HepG2 (cell line): ENCODE data around the gene FCRL2. TPM values are rescaled to one million over a fixed set of nuclear protein-coding genes. Genes with fewer than 3 reads are reported as not detected.

Experiments used
- ATAC-seq: fragments of 200-7000 bp; cut with Tn5 transposase; 3 replicates; pipeline ENCODE4 v1.9.1; 2020; ENCODE audit warnings: mild to moderate bottlenecking, moderate library complexity
- BruUV-seq: library from RNA; stranded (reverse); fragments of 400-500 nt; replicated peaks from 2 replicates; lab custom pipeline; 2021; lab: Mats Ljungman, UMichigan
- CTCF ChIA-PET: fragments of 300-600 bp; formaldehyde crosslinking; extraction: SDS; loops from one replicate; lab custom pipeline; 2021; ENCODE audit warnings: low total read pairs, inconsistent platforms, low intra/inter-chr PET ratio; lab: Yijun Ruan, JAX
- POLR2A ChIA-PET: fragments of 350-600 bp; sonication (Branson Sonifier 250); formaldehyde crosslinking; loops from one replicate; lab custom pipeline; 2020; ENCODE audit warnings: antibody characterized with exemption, inconsistent platforms; lab: Yijun Ruan, JAX
- DNase-seq: peaks from one replicate; pipeline ENCODE4 v3.0.0-alpha.2; 2015; ENCODE audit warnings: low spot score
- FAIRE-seq: peaks from 3 replicates; lab custom pipeline; 2011; peaks lifted over from hg19 to GRCh38; lab: Jason Lieb, UNC
- H2AFZ ChIP-seq: one replicate; pipeline ENCODE4 v1.6.1; 2011; ENCODE audit warnings: low read length, inconsistent platforms
- H3K27ac ChIP-seq: fragments of 300-600 bp; 3 replicates; pipeline ENCODE4 v1.8.0; 2011; ENCODE audit warnings: mixed run types, mild to moderate bottlenecking, mixed read lengths, low read length, inconsistent platforms; ENCODE audit not compliant: insufficient read depth; ENCODE audit errors: extremely low read length
- H3K27me3 ChIP-seq, 2 experiments: fragments of 200-600 bp in 1 of 2; 2 replicates in 1 of 2; 3 replicates in 1 of 2; pipeline versions ENCODE4 v1.6.0 to v1.8.0; 2011; ENCODE audit warnings: low read length in 2 of 2, mild to moderate bottlenecking in 2 of 2, moderate library complexity in 2 of 2, inconsistent platforms in 1 of 2; ENCODE audit not compliant: insufficient read depth in 2 of 2, control insufficient read depth in 1 of 2
- H3K36me3 ChIP-seq, 2 experiments: fragments of 200-600 bp in 1 of 2; replicated peaks in 1 of 2; 2 replicates in 1 of 2; 3 replicates in 1 of 2; pipeline versions ENCODE4 v1.5.1 to v1.8.0; 2011; ENCODE audit warnings: low read length in 2 of 2, inconsistent platforms in 1 of 2; ENCODE audit not compliant: insufficient read depth in 2 of 2, control insufficient read depth in 1 of 2
- H3K4me1 ChIP-seq: 2 replicates; pipeline ENCODE4 v1.5.1; 2012; ENCODE audit warnings: low read length, inconsistent platforms; ENCODE audit not compliant: insufficient read depth
- H3K4me2 ChIP-seq: 2 replicates; pipeline ENCODE4 v1.6.0; 2011; ENCODE audit warnings: low read depth, low read length, inconsistent platforms
- H3K4me3 ChIP-seq, 3 experiments: fragments of 200-600 bp in 1 of 3; sonication (generic), shearing (Covaris generic) in 1 of 3; replicated peaks in 1 of 3; 2 replicates each; pipeline ENCODE4 v1.5.1; 2011 to 2016; ENCODE audit warnings: low read length in 3 of 3, inconsistent platforms in 2 of 3, low read depth in 2 of 3, mild to moderate bottlenecking in 2 of 3, control low read depth in 1 of 3, mixed read lengths in 1 of 3; ENCODE audit not compliant: insufficient read depth in 1 of 3
- H3K79me2 ChIP-seq: one replicate; pipeline ENCODE4 v1.6.1; 2011; ENCODE audit warnings: low read length, inconsistent platforms; ENCODE audit not compliant: insufficient read depth
- H3K9ac ChIP-seq: 2 replicates; pipeline ENCODE4 v1.6.0; 2011; ENCODE audit warnings: mild to moderate bottlenecking, low read depth, low read length, inconsistent platforms; ENCODE audit not compliant: insufficient read depth
- H3K9me3 ChIP-seq: 2 replicates; pipeline ENCODE4 v1.5.1; 2012; ENCODE audit warnings: mild to moderate bottlenecking, low read length
- H4K20me1 ChIP-seq: 2 replicates; pipeline ENCODE4 v1.6.0; 2011; ENCODE audit warnings: inconsistent platforms, mild to moderate bottlenecking, low read length, moderate library complexity; ENCODE audit not compliant: insufficient read depth
- ARID5B ChIP-seq: IDR thresholded peaks from 2 replicates; pipeline ENCODE4 v1.4.0; 2020; ENCODE audit warnings: mild to moderate bottlenecking, missing genetic modification reagents
- CBX2 ChIP-seq, 2 experiments: fragments of 200-600 bp in 1 of 2; sonication (generic); formaldehyde crosslinking in 1 of 2; IDR thresholded peaks; 2 replicates each; pipeline versions ENCODE4 v1.7.0 to v1.8.1; 2018 to 2022; ENCODE audit warnings: low read depth in 2 of 2, low read length in 1 of 2, mild to moderate bottlenecking in 1 of 2, missing genetic modification reagents in 1 of 2
- NR0B2 ChIP-seq: sonication (generic); formaldehyde crosslinking; IDR thresholded peaks from 2 replicates; pipeline ENCODE4 v1.4.0; 2020; ENCODE audit warnings: mild to moderate bottlenecking, missing genetic modification reagents
- POLR2G ChIP-seq: fragments of 200-400 bp; formaldehyde crosslinking; IDR thresholded peaks from 2 replicates; pipeline ENCODE4 v1.6.1; 2018; ENCODE audit warnings: mild to moderate bottlenecking, low read depth, low read length, moderate library complexity
- RCOR2 ChIP-seq: IDR thresholded peaks from 2 replicates; pipeline ENCODE4 v1.6.1; 2016; ENCODE audit warnings: missing biosample characterization, missing genetic modification reagents
- SATB2 ChIP-seq: sonication (generic); formaldehyde crosslinking; IDR thresholded peaks from 2 replicates; pipeline ENCODE4 v1.5.0; 2020; ENCODE audit warnings: missing genetic modification reagents
- TCF12 ChIP-seq, 2 experiments: fragments of 450-650 bp in 1 of 2; sonication (generic) in 1 of 2; formaldehyde crosslinking in 1 of 2; IDR thresholded peaks; 2 replicates each; pipeline versions ENCODE4 v1.6.1 to v1.8.0; 2017 to 2022; ENCODE audit warnings: antibody characterized with exemption in 1 of 2, mild to moderate bottlenecking in 1 of 2, missing genetic modification reagents in 1 of 2, moderate library complexity in 1 of 2
- ZBTB3 ChIP-seq: sonication (generic); formaldehyde crosslinking; IDR thresholded peaks from 2 replicates; pipeline ENCODE4 v1.4.0; 2020; ENCODE audit warnings: low read depth, mild to moderate bottlenecking, moderate library complexity, missing genetic modification reagents, borderline replicate concordance
- ZNF143 ChIP-seq: sonication (generic); formaldehyde crosslinking; IDR thresholded peaks from 2 replicates; pipeline ENCODE4 v1.4.0; 2020; ENCODE audit warnings: missing genetic modification reagents
- ZNF17 ChIP-seq: sonication (generic); formaldehyde crosslinking; IDR thresholded peaks from 2 replicates; pipeline ENCODE4 v1.5.0; 2020; ENCODE audit warnings: mild to moderate bottlenecking, missing genetic modification reagents
- ZNF652 ChIP-seq: IDR thresholded peaks from 2 replicates; pipeline ENCODE4 v1.6.1; 2016; ENCODE audit warnings: low read depth, borderline replicate concordance
- ZNF816 ChIP-seq: sonication (generic); formaldehyde crosslinking; IDR thresholded peaks from 2 replicates; pipeline ENCODE4 v1.8.0; 2022; ENCODE audit warnings: missing genetic modification reagents, mild to moderate bottlenecking, borderline replicate concordance
- WGBS: methylation state at CpG from one replicate; pipeline ENCODE4 v1.1.6; 2017; ENCODE audit warnings: low lambda C conversion rate; 5-methylcytosine and 5-hydroxymethylcytosine counted together
- in situ Hi-C: cut with HindIII; loops from 2 replicates; pipeline ENCODE4 v1.10.0; 2017; ENCODE audit warnings: low pct_unique_long_range_greater_than_20kb; ENCODE audit not compliant: extremely low pct_ligation_motif_present
- intact Hi-C: fragments of 100-400 bp; cut with micrococcal nuclease; formaldehyde crosslinking; loops from one replicate; pipeline ENCODE4 v1.10.0; 2022; ENCODE audit not compliant: unreplicated experiment
- polyA plus RNA-seq, 8 experiments: library from polyadenylated mRNA; depleted of rRNA in 3 of 8; stranded (reverse) in 7 of 8; unstranded in 1 of 8; fragments of >200 nt; fragmentation: Illumina TruSeq in 4 of 8; extraction: Trizol in 4 of 8; gene quantifications; 2 replicates each; pipeline versions ENCODE4 v1.2.1 to v1.2.3, GENCODE V29; 2011 to 2016; ENCODE audit warnings: low read depth in 4 of 8, missing spikeins in 1 of 8, mixed read lengths in 1 of 8; ENCODE audit not compliant: insufficient read depth in 1 of 8
- total RNA-seq, 5 experiments: library from RNA; depleted of rRNA; stranded (reverse); fragments of >200 nt; fragmentation: Illumina TruSeq; extraction: Trizol; gene quantifications; 2 replicates each; pipeline ENCODE4 v1.2.3, GENCODE V29; 2016; ENCODE audit warnings: low read depth in 1 of 5
- TF ChIP-seq, protein P1 (sequence below): sonication (generic); formaldehyde crosslinking; conservative IDR thresholded peaks from 2 replicates; pipeline ENCODE4 v1.8.0; 2022; ENCODE audit warnings: low read depth, missing genetic modification reagents
- TF ChIP-seq, protein P2 (sequence below): sonication (generic); formaldehyde crosslinking; IDR thresholded peaks from 2 replicates; pipeline ENCODE4 v1.9.0; 2021; ENCODE audit warnings: missing genetic modification reagents, borderline replicate concordance

Gene FCRL2
- total and polyA plus RNA-seq, 2 of the 13 experiments (the other 11 are each of a cell fraction or from before 2014, with no cell fraction given), result not detected

DNA sequence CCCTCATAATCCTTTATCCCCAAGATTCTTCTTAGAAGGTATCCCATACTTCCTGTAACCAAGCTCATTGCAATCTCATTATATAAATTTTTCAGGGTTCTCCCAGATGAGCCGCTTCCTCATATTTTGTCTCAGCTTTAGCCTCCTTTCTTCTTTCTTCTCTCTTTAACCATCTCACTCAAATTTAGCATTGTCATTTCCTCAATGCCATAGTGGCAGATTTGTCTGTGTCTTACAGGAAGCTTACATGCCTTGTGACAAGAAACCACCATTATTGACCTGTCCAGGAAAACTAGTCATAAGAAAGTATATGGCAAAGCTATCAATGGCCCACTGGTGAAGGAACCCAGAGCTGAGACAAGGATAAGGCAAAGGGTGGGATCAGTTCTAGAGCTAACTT, 6.0 kb upstream of the FCRL2 start:
- H2AFZ ChIP-seq, result no peak overlapping the region
- no peak overlapping the region for H3K4me3 ChIP-seq
- intact Hi-C loops (no loop called here), in situ Hi-C loops (no loop called here)
- H3K4me1 ChIP-seq, result no peaks in the 10 kb centered on the region
- no peaks in the 10 kb centered on the region for H3K36me3 ChIP-seq
- FAIRE-seq (no peak), ATAC-seq (no peak), DNase-seq (no peak)
- ChIA-PET CTCF (no interaction called here), POLR2A (no interaction called here)
- no peaks in the 10 kb centered on the region; the same call in 1 of the 2 replicates for H3K9me3 ChIP-seq
- H3K4me2 ChIP-seq, result no peak overlapping the region
- WGBS, result 3% methylated on average over 1 of the region's 1 CpG
- no peaks in the 10 kb centered on the region for H4K20me1 ChIP-seq
- BruUV-seq, result no TSS peak
- H3K27me3 ChIP-seq, result no peaks in the 10 kb centered on the region
- no peak overlapping the region for H3K9ac ChIP-seq
- H3K27ac ChIP-seq, result no peak overlapping the region
- H3K79me2 ChIP-seq, result no peaks in the 10 kb centered on the region
- TF ChIP-seq, protein P1, sequence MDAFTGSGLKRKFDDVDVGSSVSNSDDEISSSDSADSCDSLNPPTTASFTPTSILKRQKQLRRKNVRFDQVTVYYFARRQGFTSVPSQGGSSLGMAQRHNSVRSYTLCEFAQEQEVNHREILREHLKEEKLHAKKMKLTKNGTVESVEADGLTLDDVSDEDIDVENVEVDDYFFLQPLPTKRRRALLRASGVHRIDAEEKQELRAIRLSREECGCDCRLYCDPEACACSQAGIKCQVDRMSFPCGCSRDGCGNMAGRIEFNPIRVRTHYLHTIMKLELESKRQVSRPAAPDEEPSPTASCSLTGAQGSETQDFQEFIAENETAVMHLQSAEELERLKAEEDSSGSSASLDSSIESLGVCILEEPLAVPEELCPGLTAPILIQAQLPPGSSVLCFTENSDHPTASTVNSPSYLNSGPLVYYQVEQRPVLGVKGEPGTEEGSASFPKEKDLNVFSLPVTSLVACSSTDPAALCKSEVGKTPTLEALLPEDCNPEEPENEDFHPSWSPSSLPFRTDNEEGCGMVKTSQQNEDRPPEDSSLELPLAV, result no peak
- no peak for TF ChIP-seq ARID5B
- TF ChIP-seq ZNF816 (CRISPR knock-in tag), result no peak
- TF ChIP-seq RCOR2 (CRISPR knock-in tag), result no peak
- TF ChIP-seq ZBTB3 (CRISPR knock-in tag), result no peak
- no peak for TF ChIP-seq ZNF143 (CRISPR knock-in tag)
- no peak for TF ChIP-seq SATB2 (CRISPR knock-in tag)
- TF ChIP-seq ZNF652, result no peak
- no peak for TF ChIP-seq TCF12 (IDR thresholded peaks at IDR 0.05)
- no peak for TF ChIP-seq TCF12 (CRISPR knock-in tag; IDR thresholded peaks at IDR 0.05)
- no peak for TF ChIP-seq ZNF17 (CRISPR knock-in tag)
- TF ChIP-seq CBX2 (IDR thresholded peaks at IDR 0.05; ENCODE audit: low read depth, low read length), result no peak
- TF ChIP-seq CBX2 (CRISPR knock-in tag; IDR thresholded peaks at IDR 0.05; ENCODE audit: low read depth), result no peak
- TF ChIP-seq NR0B2 (CRISPR knock-in tag), result no peak
- no peak for TF ChIP-seq POLR2G
- TF ChIP-seq, protein P2, sequence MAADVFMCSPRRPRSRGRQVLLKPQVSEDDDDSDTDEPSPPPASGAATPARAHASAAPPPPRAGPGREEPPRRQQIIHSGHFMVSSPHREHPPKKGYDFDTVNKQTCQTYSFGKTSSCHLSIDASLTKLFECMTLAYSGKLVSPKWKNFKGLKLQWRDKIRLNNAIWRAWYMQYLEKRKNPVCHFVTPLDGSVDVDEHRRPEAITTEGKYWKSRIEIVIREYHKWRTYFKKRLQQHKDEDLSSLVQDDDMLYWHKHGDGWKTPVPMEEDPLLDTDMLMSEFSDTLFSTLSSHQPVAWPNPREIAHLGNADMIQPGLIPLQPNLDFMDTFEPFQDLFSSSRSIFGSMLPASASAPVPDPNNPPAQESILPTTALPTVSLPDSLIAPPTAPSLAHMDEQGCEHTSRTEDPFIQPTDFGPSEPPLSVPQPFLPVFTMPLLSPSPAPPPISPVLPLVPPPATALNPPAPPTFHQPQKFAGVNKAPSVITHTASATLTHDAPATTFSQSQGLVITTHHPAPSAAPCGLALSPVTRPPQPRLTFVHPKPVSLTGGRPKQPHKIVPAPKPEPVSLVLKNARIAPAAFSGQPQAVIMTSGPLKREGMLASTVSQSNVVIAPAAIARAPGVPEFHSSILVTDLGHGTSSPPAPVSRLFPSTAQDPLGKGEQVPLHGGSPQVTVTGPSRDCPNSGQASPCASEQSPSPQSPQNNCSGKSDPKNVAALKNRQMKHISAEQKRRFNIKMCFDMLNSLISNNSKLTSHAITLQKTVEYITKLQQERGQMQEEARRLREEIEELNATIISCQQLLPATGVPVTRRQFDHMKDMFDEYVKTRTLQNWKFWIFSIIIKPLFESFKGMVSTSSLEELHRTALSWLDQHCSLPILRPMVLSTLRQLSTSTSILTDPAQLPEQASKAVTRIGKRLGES, result no peak
